SK-N-SH (cell line): ENCODE results near the gene MIOS. TPM values are rescaled to one million over a fixed set of nuclear protein-coding genes. Genes with fewer than 3 reads are reported as not detected.

Source experiments
- CTCF ChIA-PET: fragments of 300-600, 350-600 bp; formaldehyde crosslinking; extraction: SDS; loops from one replicate; lab custom pipeline; 2021; lab: Yijun Ruan, JAX
- POLR2A ChIA-PET: fragments of 350-600 bp; sonication (Branson Sonifier 250); formaldehyde crosslinking; extraction: SDS; loops from one replicate; lab custom pipeline; 2020; ENCODE audit warnings: antibody characterized with exemption, inconsistent platforms; lab: Yijun Ruan, JAX
- DNase-seq: peaks from one replicate; pipeline ENCODE4 v3.0.0; 2012
- H2AFZ ChIP-seq: fragments of 200-600 bp; sonication (generic); 2 replicates; pipeline ENCODE4 v1.8.1; 2016; ENCODE audit warnings: antibody characterized with exemption, mild to moderate bottlenecking, low read depth
- H3F3A ChIP-seq: fragments of 200-600 bp; sonication (generic); replicated peaks from 2 replicates; pipeline ENCODE3; 2016; ENCODE audit warnings: antibody characterized with exemption, mild to moderate bottlenecking; ENCODE audit not compliant: insufficient read depth
- H3K27ac ChIP-seq, 2 experiments: fragments of 200-500 bp in 1 of 2; fragments of 200-600 bp in 1 of 2; sonication (Bioruptor generic) in 1 of 2; sonication (generic), shearing (Covaris generic) in 1 of 2; 2 replicates each; pipeline versions ENCODE4 v1.5.1 to v1.6.1; 2014 to 2016; ENCODE audit warnings: low read depth in 2 of 2, inconsistent platforms in 1 of 2, low read length in 1 of 2, mild to moderate bottlenecking in 1 of 2, mixed read lengths in 1 of 2
- H3K27me3 ChIP-seq: fragments of 200-600 bp; sonication (generic), shearing (Covaris generic); 2 replicates; pipeline ENCODE4 v1.6.1; 2016; ENCODE audit warnings: mixed run types; ENCODE audit not compliant: insufficient read depth
- H3K36me3 ChIP-seq, 2 experiments: fragments of 200-500 bp in 1 of 2; fragments of 200-600 bp in 1 of 2; sonication (Bioruptor generic) in 1 of 2; sonication (generic) in 1 of 2; replicated peaks in 1 of 2; 2 replicates each; pipeline versions ENCODE3 to v1.5.1; 2014 to 2016; ENCODE audit warnings: low read length in 1 of 2, mild to moderate bottlenecking in 1 of 2; ENCODE audit not compliant: insufficient read depth in 2 of 2, control insufficient read depth in 1 of 2
- H3K4me1 ChIP-seq, 2 experiments: fragments of 200-500 bp in 1 of 2; fragments of 200-600 bp in 1 of 2; sonication (Bioruptor generic) in 1 of 2; sonication (generic), shearing (Covaris generic) in 1 of 2; 2 replicates each; pipeline versions ENCODE4 v1.5.1 to v1.6.1; 2014 to 2016; ENCODE audit warnings: low read depth in 1 of 2, low read length in 1 of 2, mixed run types in 1 of 2; ENCODE audit not compliant: insufficient read depth in 2 of 2, control insufficient read depth in 1 of 2
- H3K4me2 ChIP-seq: fragments of 200-600 bp; sonication (generic), shearing (Covaris generic); 2 replicates; pipeline ENCODE4 v1.6.1; 2017; ENCODE audit warnings: mixed run types
- H3K4me3 ChIP-seq, 2 experiments: fragments of 200-500 bp in 1 of 2; fragments of 200-600 bp in 1 of 2; sonication (Bioruptor generic) in 1 of 2; sonication (generic), shearing (Covaris generic) in 1 of 2; 2 replicates each; pipeline versions ENCODE4 v1.5.1 to v1.8.1; 2014 to 2016; ENCODE audit warnings: low read depth in 2 of 2, inconsistent platforms in 1 of 2, low read length in 1 of 2, mild to moderate bottlenecking in 1 of 2, mixed read lengths in 1 of 2, moderate library complexity in 1 of 2
- H3K79me2 ChIP-seq: fragments of 200-600 bp; sonication (generic); 2 replicates; pipeline ENCODE4 v1.8.1; 2017; ENCODE audit warnings: mild to moderate bottlenecking; ENCODE audit not compliant: insufficient read depth
- H3K9ac ChIP-seq: fragments of 200-600 bp; sonication (generic); 2 replicates; pipeline ENCODE4 v1.6.1; 2017; ENCODE audit warnings: mixed run types
- H3K9me2 ChIP-seq: fragments of 200-600 bp; sonication (generic); 2 replicates; pipeline ENCODE4 v1.6.1; 2017; ENCODE audit warnings: mixed run types
- H3K9me3 ChIP-seq: fragments of 200-600 bp; sonication (generic); 2 replicates; pipeline ENCODE4 v1.6.1; 2017; ENCODE audit warnings: mixed run types, mild to moderate bottlenecking, moderate library complexity
- H4K20me1 ChIP-seq: fragments of 200-600 bp; sonication (generic); 2 replicates; pipeline ENCODE4 v1.6.1; 2017; ENCODE audit warnings: mild to moderate bottlenecking, mixed run types; ENCODE audit not compliant: insufficient read depth
- CHD2 ChIP-seq: fragments of 150-350 bp; IDR thresholded peaks from 2 replicates; pipeline ENCODE4 v1.6.1; 2018; ENCODE audit warnings: low read length; ENCODE audit not compliant: partially characterized antibody
- GABPA ChIP-seq: IDR thresholded peaks from 2 replicates; pipeline ENCODE4 v1.4.0; 2012; ENCODE audit warnings: low read depth, mild to moderate bottlenecking
- MEF2A ChIP-seq: IDR thresholded peaks from 2 replicates; pipeline ENCODE4 v1.4.0; 2012; ENCODE audit warnings: low read depth, borderline replicate concordance
- MXI1 ChIP-seq: IDR thresholded peaks from 2 replicates; pipeline ENCODE4 v1.6.1; 2012; ENCODE audit warnings: mild to moderate bottlenecking, low read depth, low read length, improper control_type of control experiment
- POLR2AphosphoS5 ChIP-seq: IDR thresholded peaks from 2 replicates; pipeline ENCODE4 v1.6.1; 2012; ENCODE audit warnings: low read depth, low read length
- RCOR1 ChIP-seq: fragments of 150-350 bp; IDR thresholded peaks from 2 replicates; pipeline ENCODE4 v1.6.1; 2017; ENCODE audit warnings: antibody characterized with exemption, low read length
- RFX5 ChIP-seq: IDR thresholded peaks from 2 replicates; pipeline ENCODE4 v1.6.1; 2012; ENCODE audit warnings: mild to moderate bottlenecking, improper control_type of control experiment, low read length
- SIN3A ChIP-seq: IDR thresholded peaks from 2 replicates; pipeline ENCODE4 v1.6.1; 2012; ENCODE audit warnings: low read depth, mild to moderate bottlenecking, low read length, moderate library complexity, borderline replicate concordance
- SMC3 ChIP-seq: IDR thresholded peaks from 2 replicates; pipeline ENCODE4 v1.6.1; 2012; ENCODE audit warnings: low read depth, low read length, improper control_type of control experiment
- TAF1 ChIP-seq: IDR thresholded peaks from 2 replicates; pipeline ENCODE4 v1.6.1; 2012; ENCODE audit warnings: low read depth, mild to moderate bottlenecking, low read length, moderate library complexity, borderline replicate concordance
- YY1 ChIP-seq: IDR thresholded peaks from 2 replicates; pipeline ENCODE4 v1.4.0; 2012; ENCODE audit warnings: low read depth, mild to moderate bottlenecking
- WGBS: methylation state at CpG from one replicate; pipeline ENCODE4 v1.1.6; 2017; ENCODE audit warnings: low lambda C conversion rate; 5-methylcytosine and 5-hydroxymethylcytosine counted together
- polyA plus RNA-seq, 3 experiments: library from polyadenylated mRNA; depleted of rRNA; stranded (reverse); fragments of >200 nt; gene quantifications; 2 replicates each; pipeline ENCODE4 v1.2.3, GENCODE V29; 2012
- TF ChIP-seq, protein P1 (sequence below): IDR thresholded peaks from 2 replicates; pipeline ENCODE4 v1.4.0; 2012; ENCODE audit warnings: low read depth
- TF ChIP-seq, protein P2 (sequence below): IDR thresholded peaks from 2 replicates; pipeline ENCODE4 v1.4.0; 2012; ENCODE audit warnings: low read depth, borderline replicate concordance
- TF ChIP-seq, protein P3 (sequence below): fragments of 150-350 bp; IDR thresholded peaks from 2 replicates; pipeline ENCODE4 v1.6.1; 2016; ENCODE audit warnings: mild to moderate bottlenecking, low read depth, low read length
- TF ChIP-seq, protein P4 (sequence below): IDR thresholded peaks from 2 replicates; pipeline ENCODE4; 2012
- TF ChIP-seq, protein P5 (sequence below): IDR thresholded peaks from 2 replicates; pipeline ENCODE4 v1.6.1; 2012; ENCODE audit warnings: mild to moderate bottlenecking, low read depth, low read length, moderate library complexity
- TF ChIP-seq, protein P6 (sequence below): fragments of 150-350 bp; IDR thresholded peaks from 2 replicates; pipeline ENCODE4 v1.6.1; 2017; ENCODE audit warnings: antibody characterized with exemption, low read length, low read depth, borderline replicate concordance

MIOS gene
- polyA plus RNA-seq, 1 of the 3 experiments (the other 2 are of a cell fraction) = 16.4 TPM

DNA sequence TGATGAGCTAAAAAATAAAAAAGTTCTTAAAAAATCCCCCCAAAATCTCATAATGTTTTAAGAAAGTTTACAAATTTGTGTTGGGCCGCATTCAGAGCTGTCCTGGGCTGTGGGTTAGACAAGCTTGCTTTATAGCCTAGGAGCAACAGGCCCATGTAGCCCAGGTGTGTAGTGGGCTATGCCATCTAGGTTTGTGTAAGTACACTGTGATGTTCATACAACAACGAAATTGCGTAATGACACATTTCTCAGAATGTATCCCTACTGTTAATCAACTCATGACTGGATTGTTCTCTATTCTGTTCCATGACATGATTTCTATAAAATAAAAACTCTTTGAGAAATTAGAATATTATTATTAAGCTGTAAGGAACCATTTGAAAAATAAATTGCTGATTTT, 13.0 kb downstream of the MIOS start:
- H3K9ac ChIP-seq = no peak overlapping the region
- no peak overlapping the region for H2AFZ ChIP-seq
- H3K9me2 ChIP-seq = no peaks in the 10 kb centered on the region
- ChIA-PET CTCF (interaction anchor here (0.6 to 2.5 kb wide), 4 partner anchors 11 to 19 kb away, joined by 3 to 14 read pairs (median 4); no protein-coding TSS in a partner anchor), POLR2A (no interaction called here)
- H3K27ac ChIP-seq = no peak overlapping the region
- TF ChIP-seq, protein P1, sequence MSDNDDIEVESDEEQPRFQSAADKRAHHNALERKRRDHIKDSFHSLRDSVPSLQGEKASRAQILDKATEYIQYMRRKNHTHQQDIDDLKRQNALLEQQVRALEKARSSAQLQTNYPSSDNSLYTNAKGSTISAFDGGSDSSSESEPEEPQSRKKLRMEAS = no peak
- TF ChIP-seq RCOR1 = no peak
- no peak for TF ChIP-seq CHD2
- TF ChIP-seq, protein P2, sequence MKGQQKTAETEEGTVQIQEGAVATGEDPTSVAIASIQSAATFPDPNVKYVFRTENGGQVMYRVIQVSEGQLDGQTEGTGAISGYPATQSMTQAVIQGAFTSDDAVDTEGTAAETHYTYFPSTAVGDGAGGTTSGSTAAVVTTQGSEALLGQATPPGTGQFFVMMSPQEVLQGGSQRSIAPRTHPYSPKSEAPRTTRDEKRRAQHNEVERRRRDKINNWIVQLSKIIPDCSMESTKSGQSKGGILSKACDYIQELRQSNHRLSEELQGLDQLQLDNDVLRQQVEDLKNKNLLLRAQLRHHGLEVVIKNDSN = no peak
- no peak for TF ChIP-seq MEF2A
- TF ChIP-seq YY1 = no peak
- no peak for TF ChIP-seq TAF1
- TF ChIP-seq MXI1 = no peak
- no peaks in the 10 kb centered on the region for H3K9me3 ChIP-seq
- H3K4me1 ChIP-seq = peaks cover 0 to 16% of the 10 kb centered on the region in 2 experiments; a peak in 1 of 4 replicates
- no peak overlapping the region for H3K4me2 ChIP-seq
- H3F3A ChIP-seq = peaks cover 11% of the 10 kb centered on the region
- H3K4me3 ChIP-seq = no peak overlapping the region
- no peaks in the 10 kb centered on the region for H3K27me3 ChIP-seq
- 94% methylated on average over 3 of the region's 3 CpGs for WGBS
- H3K36me3 ChIP-seq = peaks cover 41 to 78% of the 10 kb centered on the region in 2 experiments
- no peaks in the 10 kb centered on the region for H4K20me1 ChIP-seq
- no peak for DNase-seq
- H3K79me2 ChIP-seq = peaks cover 32% of the 10 kb centered on the region; the same call in 1 of the 2 replicates

DNA sequence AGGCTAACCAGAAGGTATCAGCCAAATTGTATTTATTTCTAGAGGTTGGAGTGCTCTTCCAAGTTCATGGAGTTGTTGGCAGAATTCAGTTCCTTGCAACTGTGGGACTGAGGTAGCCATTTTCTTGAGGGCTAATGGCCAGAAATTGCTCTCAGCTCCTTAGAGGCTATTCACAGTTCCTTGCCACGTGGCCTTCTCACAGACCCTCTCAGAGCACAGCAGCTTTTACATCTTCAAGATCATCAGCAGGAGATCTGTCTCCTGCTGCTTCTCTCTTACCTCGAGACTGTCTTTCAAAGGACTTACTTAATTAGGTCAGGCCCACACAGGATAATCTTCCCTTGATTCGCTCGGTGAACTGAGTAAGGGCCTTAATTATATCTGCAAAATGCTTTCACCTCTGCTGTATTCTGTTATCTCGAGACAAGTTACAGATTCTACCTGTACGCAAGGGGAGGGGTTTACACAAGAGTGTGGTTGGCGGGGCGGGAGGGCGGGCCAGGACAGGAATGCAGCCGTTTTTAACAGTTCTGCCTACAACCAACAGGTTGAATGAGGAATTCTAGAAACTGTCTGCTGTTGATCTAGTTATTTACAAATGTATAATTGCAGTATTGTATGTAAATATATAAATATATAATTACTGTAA, 15.0 kb downstream of the MIOS start:
- H3K9me2 ChIP-seq = no peaks in the 10 kb centered on the region
- H3K27ac ChIP-seq = no peak overlapping the region; a peak in 1 of 4 replicates
- TF ChIP-seq, protein P1 = no peak
- TF ChIP-seq SIN3A (no peak), RCOR1 (no peak), POLR2AphosphoS5 (no peak), GABPA (no peak), SMC3 (no peak), RFX5 (no peak)
- TF ChIP-seq, protein P3, sequence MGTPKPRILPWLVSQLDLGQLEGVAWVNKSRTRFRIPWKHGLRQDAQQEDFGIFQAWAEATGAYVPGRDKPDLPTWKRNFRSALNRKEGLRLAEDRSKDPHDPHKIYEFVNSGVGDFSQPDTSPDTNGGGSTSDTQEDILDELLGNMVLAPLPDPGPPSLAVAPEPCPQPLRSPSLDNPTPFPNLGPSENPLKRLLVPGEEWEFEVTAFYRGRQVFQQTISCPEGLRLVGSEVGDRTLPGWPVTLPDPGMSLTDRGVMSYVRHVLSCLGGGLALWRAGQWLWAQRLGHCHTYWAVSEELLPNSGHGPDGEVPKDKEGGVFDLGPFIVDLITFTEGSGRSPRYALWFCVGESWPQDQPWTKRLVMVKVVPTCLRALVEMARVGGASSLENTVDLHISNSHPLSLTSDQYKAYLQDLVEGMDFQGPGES = no peak
- TF ChIP-seq, protein P4, sequence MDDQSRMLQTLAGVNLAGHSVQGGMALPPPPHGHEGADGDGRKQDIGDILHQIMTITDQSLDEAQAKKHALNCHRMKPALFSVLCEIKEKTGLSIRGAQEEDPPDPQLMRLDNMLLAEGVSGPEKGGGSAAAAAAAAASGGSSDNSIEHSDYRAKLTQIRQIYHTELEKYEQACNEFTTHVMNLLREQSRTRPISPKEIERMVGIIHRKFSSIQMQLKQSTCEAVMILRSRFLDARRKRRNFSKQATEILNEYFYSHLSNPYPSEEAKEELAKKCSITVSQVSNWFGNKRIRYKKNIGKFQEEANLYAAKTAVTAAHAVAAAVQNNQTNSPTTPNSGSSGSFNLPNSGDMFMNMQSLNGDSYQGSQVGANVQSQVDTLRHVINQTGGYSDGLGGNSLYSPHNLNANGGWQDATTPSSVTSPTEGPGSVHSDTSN = no peak
- TF ChIP-seq, protein P5, sequence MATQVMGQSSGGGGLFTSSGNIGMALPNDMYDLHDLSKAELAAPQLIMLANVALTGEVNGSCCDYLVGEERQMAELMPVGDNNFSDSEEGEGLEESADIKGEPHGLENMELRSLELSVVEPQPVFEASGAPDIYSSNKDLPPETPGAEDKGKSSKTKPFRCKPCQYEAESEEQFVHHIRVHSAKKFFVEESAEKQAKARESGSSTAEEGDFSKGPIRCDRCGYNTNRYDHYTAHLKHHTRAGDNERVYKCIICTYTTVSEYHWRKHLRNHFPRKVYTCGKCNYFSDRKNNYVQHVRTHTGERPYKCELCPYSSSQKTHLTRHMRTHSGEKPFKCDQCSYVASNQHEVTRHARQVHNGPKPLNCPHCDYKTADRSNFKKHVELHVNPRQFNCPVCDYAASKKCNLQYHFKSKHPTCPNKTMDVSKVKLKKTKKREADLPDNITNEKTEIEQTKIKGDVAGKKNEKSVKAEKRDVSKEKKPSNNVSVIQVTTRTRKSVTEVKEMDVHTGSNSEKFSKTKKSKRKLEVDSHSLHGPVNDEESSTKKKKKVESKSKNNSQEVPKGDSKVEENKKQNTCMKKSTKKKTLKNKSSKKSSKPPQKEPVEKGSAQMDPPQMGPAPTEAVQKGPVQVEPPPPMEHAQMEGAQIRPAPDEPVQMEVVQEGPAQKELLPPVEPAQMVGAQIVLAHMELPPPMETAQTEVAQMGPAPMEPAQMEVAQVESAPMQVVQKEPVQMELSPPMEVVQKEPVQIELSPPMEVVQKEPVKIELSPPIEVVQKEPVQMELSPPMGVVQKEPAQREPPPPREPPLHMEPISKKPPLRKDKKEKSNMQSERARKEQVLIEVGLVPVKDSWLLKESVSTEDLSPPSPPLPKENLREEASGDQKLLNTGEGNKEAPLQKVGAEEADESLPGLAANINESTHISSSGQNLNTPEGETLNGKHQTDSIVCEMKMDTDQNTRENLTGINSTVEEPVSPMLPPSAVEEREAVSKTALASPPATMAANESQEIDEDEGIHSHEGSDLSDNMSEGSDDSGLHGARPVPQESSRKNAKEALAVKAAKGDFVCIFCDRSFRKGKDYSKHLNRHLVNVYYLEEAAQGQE = no peak
- TF ChIP-seq, protein P6, sequence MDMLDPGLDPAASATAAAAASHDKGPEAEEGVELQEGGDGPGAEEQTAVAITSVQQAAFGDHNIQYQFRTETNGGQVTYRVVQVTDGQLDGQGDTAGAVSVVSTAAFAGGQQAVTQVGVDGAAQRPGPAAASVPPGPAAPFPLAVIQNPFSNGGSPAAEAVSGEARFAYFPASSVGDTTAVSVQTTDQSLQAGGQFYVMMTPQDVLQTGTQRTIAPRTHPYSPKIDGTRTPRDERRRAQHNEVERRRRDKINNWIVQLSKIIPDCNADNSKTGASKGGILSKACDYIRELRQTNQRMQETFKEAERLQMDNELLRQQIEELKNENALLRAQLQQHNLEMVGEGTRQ = no peak
- ChIA-PET CTCF (interaction anchor here (0.6 to 2.5 kb wide), 2 partner anchors 14 to 282 kb away, joined by 3 to 14 read pairs; no protein-coding TSS in a partner anchor), POLR2A (no interaction called here)
- no peak overlapping the region for H3K4me2 ChIP-seq
- H3F3A ChIP-seq = peaks cover 11% of the 10 kb centered on the region
- H3K9me3 ChIP-seq = no peaks in the 10 kb centered on the region
- no peaks in the 10 kb centered on the region for H3K27me3 ChIP-seq
- peaks cover 14% of the 10 kb centered on the region; the same call in 1 of the 2 replicates for H3K79me2 ChIP-seq
- no peaks in the 10 kb centered on the region for H4K20me1 ChIP-seq
- peaks cover 37 to 71% of the 10 kb centered on the region in 2 experiments for H3K36me3 ChIP-seq
- peaks cover 0 to 24% of the 10 kb centered on the region in 2 experiments; a peak in 1 of 4 replicates for H3K4me1 ChIP-seq
- H3K9ac ChIP-seq = no peak overlapping the region
- 96% methylated on average over 10 of the region's 10 CpGs for WGBS
- no peak for DNase-seq
- no peak overlapping the region for H3K4me3 ChIP-seq
- no peak overlapping the region for H2AFZ ChIP-seq
